Measurements from ENCODE around the gene STYXL2.

The STYXL2 gene

GRCh38 chr1:167111868-167112709 lies 18.2 kb downstream of the STYXL2 start:
- no peak for DNase-seq

GRCh38 chr1:167114725-167115124 lies 20.9 kb downstream of the STYXL2 start:
- DNase-seq: no peak

DNA sequence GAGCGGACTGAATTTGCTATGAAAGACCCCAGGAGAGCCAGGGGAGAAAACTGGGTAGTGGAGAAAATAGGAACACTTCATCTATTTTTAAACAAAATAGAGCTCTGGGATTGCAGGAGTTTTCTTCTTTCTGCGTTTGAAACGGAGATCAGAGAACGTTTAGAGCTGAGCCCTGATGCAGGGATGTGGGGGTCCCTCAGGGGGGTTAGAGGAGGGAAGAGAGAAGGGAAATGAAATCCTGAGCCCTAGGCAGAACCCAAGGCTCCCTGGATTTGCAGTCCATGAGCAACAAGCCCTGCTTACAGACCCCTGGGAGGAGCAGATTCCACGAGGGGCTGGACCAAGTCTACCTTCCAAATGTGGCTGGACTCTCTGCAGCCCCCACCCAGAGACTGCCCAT lies 21.8 kb downstream of the STYXL2 start:
- no peak for DNase-seq

- DNase-seq: no peak
These were observed 22.3 kb downstream of the STYXL2 start for GRCh38 chr1:167116174-167116573.

DNA sequence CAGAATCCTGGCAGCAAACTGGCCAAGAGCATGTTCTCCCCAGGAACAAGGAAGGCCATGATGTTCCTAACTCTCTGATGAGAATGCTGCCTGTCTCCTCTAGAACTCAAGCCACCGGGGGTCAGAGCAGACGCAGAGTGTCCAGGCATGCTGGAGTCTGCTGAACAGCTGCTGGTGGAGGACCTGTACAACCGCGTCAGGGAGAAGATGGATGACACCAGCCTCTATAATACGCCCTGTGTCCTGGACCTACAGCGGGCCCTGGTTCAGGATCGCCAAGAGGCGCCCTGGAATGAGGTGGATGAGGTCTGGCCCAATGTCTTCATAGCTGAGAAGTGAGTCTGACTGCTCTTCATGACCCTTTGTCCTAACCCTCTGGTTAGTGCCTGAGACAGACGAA lies 23.4 kb downstream of the STYXL2 start:
- no peak for DNase-seq

DNA sequence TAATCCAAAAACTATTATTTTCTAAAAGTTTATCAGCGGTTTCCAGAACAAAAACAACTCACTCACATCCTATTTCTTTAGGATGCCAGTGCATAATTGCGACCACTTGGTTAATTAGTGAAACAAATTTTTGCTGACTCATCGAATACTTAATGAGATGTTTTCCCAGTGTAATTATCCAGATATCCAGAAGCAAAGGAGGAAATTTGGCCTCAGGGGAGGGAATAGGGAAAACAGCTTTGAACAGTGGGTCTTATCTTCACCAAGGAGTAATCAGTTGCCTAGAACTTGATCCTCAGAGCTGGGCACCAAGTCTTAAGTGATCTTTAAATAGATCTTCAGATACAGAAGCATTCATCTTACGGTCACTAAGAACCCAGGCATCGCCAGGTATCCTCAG lies 24.3 kb downstream of the STYXL2 start:
- no peak for DNase-seq

DNA sequence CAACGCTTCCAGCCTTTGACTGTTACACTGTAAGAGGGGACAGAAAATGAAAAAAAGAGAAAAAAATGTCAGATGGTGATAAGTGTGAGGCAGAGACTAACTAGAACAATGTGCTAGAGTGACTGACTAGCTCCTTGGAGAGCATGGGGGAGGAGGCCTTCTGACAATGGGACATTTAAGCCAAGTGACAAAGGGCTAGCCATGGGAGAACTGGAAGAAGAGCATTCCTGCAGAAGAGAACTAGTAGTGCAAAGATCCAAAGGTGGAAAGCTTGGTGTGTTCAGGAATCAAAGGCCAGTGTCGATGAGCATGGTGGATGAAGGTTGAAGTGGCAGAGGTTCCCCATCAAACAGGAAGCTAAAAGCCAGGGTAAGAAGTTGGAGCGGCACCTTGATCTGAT lies 25.8 kb downstream of the STYXL2 start:
- no peak for DNase-seq

DNA sequence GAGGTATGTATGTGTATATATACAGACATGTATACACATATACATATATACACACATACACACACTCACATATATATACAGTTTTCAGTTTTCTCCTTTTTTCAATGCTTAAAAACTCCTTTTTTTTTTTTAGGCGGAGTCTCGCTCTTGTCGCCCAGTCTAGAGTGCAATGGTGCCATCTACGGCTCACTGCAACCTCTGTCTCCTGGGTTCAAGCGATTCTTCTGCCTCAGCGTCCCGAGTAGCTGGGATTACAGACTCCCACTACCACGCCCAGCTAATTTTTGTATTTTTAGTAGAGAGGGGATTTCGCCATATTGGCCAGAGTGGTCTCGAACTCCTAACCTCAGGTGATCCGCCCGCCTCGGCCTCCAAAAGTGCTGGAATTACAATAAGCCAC lies 27.0 kb downstream of the STYXL2 start:
- no peak for DNase-seq

DNA sequence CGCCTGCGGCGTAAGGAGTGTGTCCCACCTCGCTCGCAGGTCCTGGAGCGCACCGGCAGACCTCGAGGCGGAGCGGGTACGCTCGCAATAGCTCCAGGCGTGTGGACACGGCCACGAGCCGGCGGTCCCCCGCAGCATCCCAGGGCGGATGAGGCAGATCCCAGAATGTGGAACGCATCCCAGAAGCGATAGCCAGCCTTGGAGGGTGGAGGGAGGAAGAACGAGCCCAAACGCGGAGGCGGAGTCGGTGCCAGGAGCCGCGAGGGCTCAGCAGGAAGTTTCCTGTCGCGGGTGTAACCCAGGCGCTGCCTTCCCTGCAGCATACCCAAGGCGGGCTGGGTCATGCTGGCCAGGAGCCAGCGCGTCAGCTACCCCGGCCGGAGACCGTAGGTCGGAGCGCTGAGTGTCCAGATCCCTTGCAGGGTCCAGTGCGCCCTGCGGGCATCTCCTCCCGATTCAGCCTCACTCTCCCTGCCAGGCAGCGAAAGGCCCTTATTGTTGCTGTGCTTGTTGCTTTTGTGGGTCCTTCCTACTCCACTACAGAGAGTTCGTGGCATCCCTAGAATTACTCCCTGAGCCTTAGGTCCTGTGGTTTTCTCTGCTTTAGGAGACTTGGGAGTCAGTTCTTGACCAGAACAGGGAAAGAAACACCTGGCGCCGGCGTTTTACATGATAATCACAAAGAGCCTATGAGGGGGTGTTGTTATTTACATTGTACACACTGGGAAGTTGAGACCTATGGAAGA lies 27.7 kb downstream of the STYXL2 start:
- peak in 1 of 2 experiments; percentile 36 for DNase-seq

- DNase-seq: no peak
These were observed 28.2 kb downstream of the STYXL2 start for GRCh38 chr1:167122121-167122480.

- no peak for DNase-seq
These were observed 28.7 kb downstream of the STYXL2 start for GRCh38 chr1:167122568-167122967.

DNA sequence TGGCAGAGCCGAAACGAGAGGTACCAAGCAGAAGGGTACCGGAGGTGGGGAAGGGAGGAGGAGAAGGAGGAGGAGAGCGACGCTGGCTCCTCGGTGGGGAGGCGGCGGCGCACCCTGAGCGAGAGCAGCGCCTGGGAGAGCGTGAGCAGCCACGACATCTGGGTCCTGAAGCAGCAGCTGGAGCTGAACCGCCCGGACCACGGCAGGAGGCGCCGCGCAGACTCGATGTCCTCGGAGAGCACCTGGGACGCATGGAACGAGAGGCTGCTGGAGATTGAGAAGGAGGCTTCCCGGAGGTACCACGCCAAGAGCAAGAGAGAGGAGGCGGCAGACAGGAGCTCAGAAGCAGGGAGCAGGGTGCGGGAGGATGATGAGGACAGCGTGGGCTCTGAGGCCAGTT lies 32.4 kb downstream of the STYXL2 start:
- DNase-seq: no peak

- DNase-seq: no peak
These were observed 32.9 kb downstream of the STYXL2 start for GRCh38 chr1:167126811-167127210.

- no peak for DNase-seq
These were observed 33.4 kb downstream of the STYXL2 start for GRCh38 chr1:167127236-167127635.

DNA sequence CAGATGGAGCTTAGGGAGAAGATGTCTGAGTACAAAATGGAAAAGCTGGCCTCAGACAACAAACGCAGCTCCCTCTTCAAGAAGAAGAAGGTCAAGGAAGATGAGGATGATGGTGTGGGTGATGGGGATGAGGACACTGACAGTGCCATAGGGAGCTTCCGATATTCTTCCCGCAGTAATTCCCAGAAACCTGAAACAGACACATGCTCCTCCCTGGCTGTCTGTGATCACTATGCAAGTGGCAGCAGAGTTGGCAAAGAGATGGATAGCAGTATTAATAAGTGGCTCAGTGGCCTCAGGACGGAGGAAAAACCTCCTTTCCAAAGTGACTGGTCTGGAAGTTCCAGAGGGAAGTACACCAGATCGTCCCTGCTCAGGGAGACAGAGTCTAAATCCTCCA lies 33.8 kb downstream of the STYXL2 start:
- no peak for DNase-seq

GRCh38 chr1:167128261-167129227 lies 34.7 kb downstream of the STYXL2 start:
- no peak for DNase-seq

DNA sequence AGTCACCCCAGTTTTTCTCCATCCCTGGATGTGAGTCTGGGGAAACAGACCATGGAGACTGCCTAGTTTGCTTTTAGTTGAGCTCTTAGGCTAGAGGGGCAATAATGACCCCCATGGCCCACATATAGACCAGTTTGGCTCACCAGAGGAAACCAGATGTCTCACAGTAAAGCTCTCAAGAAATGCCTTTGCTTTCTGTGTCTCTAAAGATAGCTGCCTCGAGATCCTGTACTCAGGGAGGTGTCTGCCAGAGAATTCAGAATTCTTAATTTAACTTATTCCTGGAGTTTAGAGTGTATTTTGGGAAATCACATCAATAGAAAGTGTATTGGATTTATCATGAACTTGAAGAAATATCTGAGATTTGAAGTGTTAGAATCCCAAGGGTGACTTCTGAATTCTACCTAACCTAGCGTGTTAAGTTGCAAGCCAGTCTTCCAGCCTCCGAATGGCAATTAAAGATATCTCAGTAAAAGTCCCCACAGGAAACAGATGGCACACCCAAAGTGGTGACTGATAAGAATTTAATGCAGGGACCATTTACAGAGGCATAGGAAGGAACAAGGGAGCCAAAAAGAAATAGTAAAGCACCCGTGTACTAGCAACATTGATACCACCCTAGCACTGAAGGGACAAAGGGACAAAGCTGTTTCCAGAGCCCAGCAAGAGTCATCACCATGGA lies 37.1 kb downstream of the STYXL2 start:
- no peak for DNase-seq

GRCh38 chr1:167132301-167133010 lies 38.6 kb downstream of the STYXL2 start:
- DNase-seq: no peak

DNA sequence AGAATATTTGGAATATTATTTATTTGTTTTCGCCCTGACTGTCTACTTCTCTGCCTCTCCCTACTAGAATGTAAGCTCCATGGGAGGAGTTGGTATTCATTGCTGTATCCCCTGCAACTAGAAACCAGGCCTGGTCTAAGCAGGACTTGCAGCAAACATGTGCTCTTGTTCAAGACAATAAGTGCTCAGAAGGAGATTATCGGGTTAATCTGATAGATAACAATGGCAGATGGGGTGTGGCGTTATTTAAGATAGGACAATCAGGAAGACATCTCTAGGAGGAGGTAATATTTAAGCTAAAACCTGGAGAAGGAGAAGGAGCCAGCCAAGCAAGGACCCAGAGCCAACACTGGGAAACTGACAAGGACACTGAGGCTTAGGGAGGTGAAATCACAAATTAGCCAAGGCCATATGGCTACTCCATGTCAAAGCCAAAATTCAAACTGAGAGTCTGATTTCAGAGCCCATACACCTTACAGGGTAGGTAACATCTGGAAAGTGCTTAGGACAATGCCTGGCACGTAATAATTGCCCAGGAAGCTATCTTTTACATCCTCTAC lies 41.5 kb downstream of the STYXL2 start:
- DNase-seq: no peak

DNA sequence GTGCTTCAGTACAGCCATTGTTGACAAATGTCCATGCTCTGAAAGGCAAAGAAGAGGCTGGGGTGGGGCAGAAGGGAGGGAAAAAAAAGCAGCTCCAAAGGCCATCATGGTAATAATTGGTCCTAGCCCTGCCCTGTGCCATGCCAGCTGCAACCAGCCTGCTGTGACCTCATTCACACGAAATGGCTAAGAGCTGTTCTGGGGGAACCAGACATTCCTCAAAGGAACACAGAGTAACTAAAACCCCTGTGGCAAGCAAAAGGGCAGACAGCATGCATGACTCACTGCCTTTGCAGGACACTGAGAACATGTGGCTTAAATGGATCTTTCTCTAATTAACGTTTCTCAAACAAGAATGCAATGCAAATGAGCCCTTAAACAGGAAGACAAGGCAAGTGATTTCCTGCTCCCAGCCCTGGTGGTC lies 42.3 kb downstream of the STYXL2 start:
- DNase-seq: peak; percentile 11 to 33

DNA sequence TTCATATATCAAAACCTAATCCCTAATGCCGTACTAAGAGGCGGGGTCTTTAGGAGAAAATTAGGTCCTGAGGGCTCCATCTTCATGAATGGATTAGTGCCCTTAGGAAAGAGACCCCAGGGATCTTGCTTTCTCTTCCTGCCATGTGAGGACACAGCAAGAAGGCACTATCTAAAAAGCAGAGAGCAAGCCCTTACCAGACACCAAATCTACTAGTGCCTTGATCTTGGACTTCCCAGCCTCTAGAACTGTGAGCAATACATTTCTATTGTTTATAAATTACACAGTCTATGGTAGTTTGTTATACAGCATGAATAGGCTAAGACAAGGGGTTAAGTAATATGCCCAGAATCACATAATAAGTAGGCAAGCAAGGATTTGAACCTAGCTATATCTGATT lies 42.9 kb downstream of the STYXL2 start:
- DNase-seq: no peak
